ENCODE measurements around the gene ATN1. TPM values are rescaled to one million over a fixed set of nuclear protein-coding genes. Genes with fewer than 3 reads are reported as not detected.

The ATN1 gene
- total RNA-seq, 2 experiments from 2014 or later: 33.9 to 34.6 TPM

DNA sequence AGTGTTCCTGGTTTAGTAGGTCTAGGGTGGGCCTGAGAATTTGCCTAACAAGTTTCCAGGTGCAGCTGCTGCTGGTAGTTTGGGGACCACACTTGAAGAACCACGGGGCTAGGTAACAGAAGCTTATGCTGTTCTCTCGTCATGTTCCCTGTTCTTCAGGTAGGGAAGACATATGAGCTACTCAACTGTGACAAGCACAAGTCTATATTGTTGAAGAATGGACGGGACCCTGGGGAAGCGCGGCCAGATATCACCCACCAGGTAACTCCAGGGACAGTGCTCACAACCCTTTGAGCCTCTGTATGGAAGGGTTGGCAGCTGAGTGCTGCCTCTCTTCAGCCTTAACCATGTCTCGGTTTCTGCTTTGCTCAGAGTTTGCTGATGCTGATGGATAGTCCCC, 46.4 kb downstream of the ATN1 start:
- DNase-seq: no peak
- Mint-ChIP-seq H3K4me1 (peaks cover 47% of the 10 kb centered on the region), H3K9me3 (no peaks in the 10 kb centered on the region), H3K27ac (no peak overlapping the region), H3K27me3 (no peaks in the 10 kb centered on the region), H3K36me3 (ENCODE audit: low read depth) (peaks cover 72% of the 10 kb centered on the region), H3K4me3 (no peak overlapping the region)
- CTCF ChIA-PET: interaction anchor here (1.3 to 1.8 kb wide), 3 partner anchors 9 to 139 kb away, joined by 3 to 6 read pairs (median 5); no protein-coding TSS in a partner anchor
- POLR2A ChIA-PET: interaction anchor here (1.2 to 2.0 kb wide), 6 partner anchors 10 to 134 kb away, joined by 3 to 16 read pairs (median 5); partner anchors contain the start of genes C12orf57 and RNU7-1

DNA sequence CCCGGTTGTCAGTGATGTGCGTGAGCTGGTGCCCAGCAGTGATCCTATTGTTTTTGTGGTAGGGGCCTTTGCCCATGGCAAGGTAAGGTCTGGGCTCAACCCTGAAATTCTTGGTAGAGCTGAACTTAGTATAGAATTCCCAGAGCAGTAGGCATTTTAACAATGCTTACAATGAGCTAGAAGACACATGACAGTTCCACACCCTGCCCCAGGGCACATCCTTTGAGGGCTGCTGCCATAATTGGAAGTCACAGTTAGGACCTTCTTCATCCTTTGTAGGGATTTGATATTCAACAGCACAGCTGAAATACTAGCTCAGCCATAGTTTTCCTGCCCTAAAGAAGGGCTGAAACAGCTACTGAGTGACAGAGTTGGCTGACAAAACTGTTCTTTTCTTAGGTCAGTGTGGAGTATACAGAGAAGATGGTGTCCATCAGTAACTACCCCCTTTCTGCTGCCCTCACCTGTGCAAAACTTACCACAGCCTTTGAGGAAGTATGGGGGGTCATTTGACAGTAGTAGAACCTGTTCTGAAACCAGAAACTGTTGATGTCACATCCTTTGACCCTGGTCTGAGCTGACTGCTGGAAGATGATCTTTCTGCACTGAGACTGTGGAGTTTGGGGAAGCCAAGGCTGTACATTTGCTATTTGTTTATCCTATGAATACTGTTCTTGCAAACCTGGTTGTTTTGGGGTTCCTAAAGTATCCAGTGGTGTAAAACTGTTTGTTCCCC, 47.7 kb downstream of the ATN1 start:
- H3K36me3 Mint-ChIP-seq (ENCODE audit: low read depth): peaks cover 69% of the 10 kb centered on the region
- H3K27ac Mint-ChIP-seq: no peak overlapping the region
- CTCF ChIA-PET: interaction anchor here (0.6 to 1.8 kb wide), 7 partner anchors 11 to 665 kb away, joined by 3 to 6 read pairs (median 3); partner anchors contain the start of genes ENO2 and LPCAT3

DNA sequence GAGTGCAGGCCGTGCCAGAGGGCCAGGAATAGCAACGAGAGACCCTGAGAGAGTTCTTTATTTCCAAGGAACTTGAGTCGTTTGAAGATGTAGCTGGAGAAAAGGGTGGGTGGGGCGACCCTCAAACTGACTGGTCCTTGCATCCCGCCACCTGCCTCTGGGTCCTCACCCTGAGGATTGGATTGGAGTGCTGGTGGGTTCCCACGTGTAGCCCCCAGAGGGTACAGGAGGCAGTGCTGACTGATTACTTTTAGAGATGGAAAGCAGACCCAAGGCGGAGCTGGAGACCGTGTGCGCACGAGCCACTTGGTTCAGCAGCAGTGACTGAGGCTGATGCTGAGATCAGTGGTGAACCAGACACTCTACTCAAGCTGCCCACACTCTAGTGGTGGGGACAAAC, 49.9 kb downstream of the ATN1 start:
- ChIA-PET POLR2A (interaction anchor here (0.7 to 2.3 kb wide), 3 partner anchors 11 to 34 kb away, joined by 3 to 8 read pairs (median 4); partner anchors contain the start of genes C12orf57 and RNU7-1), CTCF (interaction anchor here (0.8 kb wide), 1 partner anchor 33 kb away, joined by 3 read pairs; the partner anchor contains the start of gene C12orf57)
- Mint-ChIP-seq H3K4me3 (no peak overlapping the region), H3K27me3 (no peaks in the 10 kb centered on the region), H3K27ac (no peak overlapping the region), H3K9me3 (no peaks in the 10 kb centered on the region), H3K36me3 (ENCODE audit: low read depth) (peaks cover 75% of the 10 kb centered on the region), H3K4me1 (peaks cover 25% of the 10 kb centered on the region)
- no peak for DNase-seq

More for the DNA sequence above, 47.7 kb downstream of the ATN1 start:
- POLR2A ChIA-PET: interaction anchor here (1.1 to 2.0 kb wide), 6 partner anchors 11 to 133 kb away, joined by 3 to 16 read pairs (median 5); partner anchors contain the start of genes C12orf57 and RNU7-1
- DNase-seq: no peak
- Mint-ChIP-seq H3K4me3 (no peak overlapping the region), H3K9me3 (no peaks in the 10 kb centered on the region), H3K27me3 (no peaks in the 10 kb centered on the region), H3K4me1 (peaks cover 42% of the 10 kb centered on the region)

DNA sequence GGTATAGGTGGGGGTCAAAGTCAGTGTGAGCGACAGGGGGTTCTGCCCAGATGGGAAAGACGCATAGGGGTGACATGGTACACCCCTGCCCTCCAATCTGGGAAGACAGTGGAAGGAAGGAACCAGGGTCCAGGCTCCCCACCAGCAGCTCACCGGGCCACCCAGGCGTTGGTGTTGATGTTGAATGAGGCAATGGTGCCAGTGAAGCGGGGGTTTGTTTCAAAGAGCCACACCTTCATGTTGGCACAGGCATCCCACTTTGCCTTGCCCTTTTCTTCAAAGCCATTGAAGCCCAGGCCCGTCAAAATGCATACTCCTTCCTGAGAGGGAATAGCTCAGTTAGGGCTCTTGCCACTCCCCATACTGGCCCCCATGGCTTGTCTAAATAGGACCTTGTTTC, 50.4 kb downstream of the ATN1 start:
- CTCF ChIA-PET: interaction anchor here (0.8 kb wide), 1 partner anchor 34 kb away, joined by 3 read pairs; the partner anchor contains the start of gene C12orf57
- H3K4me1 Mint-ChIP-seq: peaks cover 21% of the 10 kb centered on the region

DNA sequence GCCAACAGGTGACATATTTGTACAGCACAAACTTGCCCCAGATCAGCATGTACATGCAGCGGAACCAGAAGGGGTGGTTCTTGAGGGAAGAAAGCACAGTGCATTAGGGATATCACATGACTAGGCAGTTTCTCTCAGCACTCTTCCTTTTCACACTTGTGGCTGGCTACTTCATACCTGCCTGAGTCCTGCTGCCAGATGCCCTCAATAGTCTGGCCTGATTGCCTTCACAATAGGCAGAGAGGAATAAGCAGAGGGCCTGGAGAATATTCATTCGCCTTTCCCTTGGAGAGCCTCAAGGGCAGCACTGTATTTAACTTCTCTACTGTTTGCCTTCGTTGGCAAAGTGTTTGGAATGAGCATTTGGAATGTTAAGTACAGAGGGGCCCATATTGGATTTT, 50.9 kb downstream of the ATN1 start:
- ChIA-PET POLR2A (no interaction called here), CTCF (no interaction called here)
- Mint-ChIP-seq H3K27ac (no peak overlapping the region), H3K4me3 (no peak overlapping the region), H3K9me3 (no peaks in the 10 kb centered on the region), H3K36me3 (ENCODE audit: low read depth) (peaks cover 76% of the 10 kb centered on the region), H3K4me1 (peaks cover 18% of the 10 kb centered on the region), H3K27me3 (no peaks in the 10 kb centered on the region)
- no peak for DNase-seq

More for the DNA sequence above, 50.4 kb downstream of the ATN1 start:
- no peak for DNase-seq
- H3K27ac Mint-ChIP-seq: no peak overlapping the region
- POLR2A ChIA-PET: interaction anchor here (0.7 to 2.3 kb wide), 3 partner anchors 12 to 34 kb away, joined by 3 to 8 read pairs (median 4); partner anchors contain the start of genes C12orf57 and RNU7-1
- H3K36me3 Mint-ChIP-seq (ENCODE audit: low read depth): peaks cover 74% of the 10 kb centered on the region
- no peaks in the 10 kb centered on the region for H3K9me3 Mint-ChIP-seq
- no peak overlapping the region for H3K4me3 Mint-ChIP-seq
- no peaks in the 10 kb centered on the region for H3K27me3 Mint-ChIP-seq

DNA sequence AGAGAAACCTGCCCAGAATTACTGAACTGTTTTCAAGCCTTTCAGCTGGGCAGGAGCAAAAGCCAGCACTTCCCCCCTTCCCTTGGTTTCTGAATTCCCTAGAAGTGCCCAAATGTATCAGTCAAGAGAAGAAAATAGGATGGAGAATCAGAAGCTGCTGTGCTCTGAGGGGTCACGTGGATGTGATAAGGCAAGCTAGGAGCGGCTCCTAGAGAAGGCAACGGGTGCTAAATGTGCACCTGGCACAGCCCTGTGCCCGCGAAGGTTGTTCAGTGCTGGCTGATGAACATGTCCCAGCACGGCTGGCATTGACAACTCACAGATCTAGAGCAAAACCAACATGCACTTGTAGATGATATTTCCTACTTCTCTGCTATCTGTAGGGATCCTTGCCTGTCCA, 51.3 kb downstream of the ATN1 start:
- POLR2A ChIA-PET: no interaction called here
- Mint-ChIP-seq H3K4me1 (peaks cover 14% of the 10 kb centered on the region), H3K27me3 (no peaks in the 10 kb centered on the region), H3K4me3 (no peak overlapping the region), H3K9me3 (no peaks in the 10 kb centered on the region), H3K27ac (no peak overlapping the region), H3K36me3 (ENCODE audit: low read depth) (peaks cover 72% of the 10 kb centered on the region)
- CTCF ChIA-PET: no interaction called here
- no peak for DNase-seq

DNA sequence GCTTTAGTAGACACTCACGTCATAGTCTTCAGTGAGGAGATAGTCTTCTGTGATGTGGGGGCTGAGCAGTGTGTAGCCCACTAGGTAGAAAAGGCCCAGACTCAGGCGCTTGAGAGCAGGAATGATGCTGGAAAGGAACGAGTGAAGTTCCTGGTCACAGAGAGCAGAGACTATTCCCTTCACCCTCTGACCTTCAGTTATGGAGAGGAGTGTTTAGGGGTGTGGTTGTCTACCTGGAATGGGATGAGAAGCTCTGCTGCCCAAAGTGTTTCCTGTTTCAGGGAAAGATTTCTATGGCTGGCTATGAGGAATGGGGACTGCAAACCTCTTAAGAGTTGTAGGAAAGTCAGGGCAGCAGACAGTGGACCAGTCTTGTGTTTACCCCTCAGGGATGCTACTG, 51.7 kb downstream of the ATN1 start:
- Mint-ChIP-seq H3K4me1 (peaks cover 12% of the 10 kb centered on the region), H3K27ac (no peak overlapping the region), H3K27me3 (no peaks in the 10 kb centered on the region), H3K9me3 (no peaks in the 10 kb centered on the region), H3K4me3 (no peak overlapping the region), H3K36me3 (ENCODE audit: low read depth) (peaks cover 71% of the 10 kb centered on the region)
- ChIA-PET CTCF (no interaction called here), POLR2A (no interaction called here)
- DNase-seq: no peak

DNA sequence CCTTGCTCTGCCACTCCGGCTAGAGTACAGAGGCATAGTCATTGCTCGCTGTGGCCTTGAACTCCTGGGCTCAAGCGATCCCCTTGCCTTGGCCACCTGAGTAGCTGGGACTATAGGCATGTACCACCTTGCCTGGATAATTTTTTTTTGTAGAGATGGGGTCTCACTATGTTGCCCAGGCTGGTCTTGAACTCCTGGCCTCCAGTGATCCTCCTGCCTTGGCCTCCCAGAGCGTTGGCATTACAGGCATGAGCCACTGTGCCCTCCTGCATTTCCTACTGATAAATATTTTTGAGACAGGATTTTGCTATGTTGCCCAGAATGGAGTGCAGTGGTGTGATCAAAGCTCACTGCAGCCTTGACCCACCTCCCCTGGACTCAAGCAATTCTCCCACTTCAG, 52.3 kb downstream of the ATN1 start:
- no peaks in the 10 kb centered on the region for H3K9me3 Mint-ChIP-seq
- peaks cover 9% of the 10 kb centered on the region for H3K4me1 Mint-ChIP-seq
- DNase-seq: no peak
- no peak overlapping the region for H3K4me3 Mint-ChIP-seq
- H3K27me3 Mint-ChIP-seq: no peaks in the 10 kb centered on the region
- peaks cover 68% of the 10 kb centered on the region for H3K36me3 Mint-ChIP-seq (ENCODE audit: low read depth)
- CTCF ChIA-PET: interaction anchor here (0.7 kb wide), 1 partner anchor 95 kb away, joined by 4 read pairs; no protein-coding TSS in a partner anchor
- H3K27ac Mint-ChIP-seq: no peak overlapping the region
- POLR2A ChIA-PET: no interaction called here

DNA sequence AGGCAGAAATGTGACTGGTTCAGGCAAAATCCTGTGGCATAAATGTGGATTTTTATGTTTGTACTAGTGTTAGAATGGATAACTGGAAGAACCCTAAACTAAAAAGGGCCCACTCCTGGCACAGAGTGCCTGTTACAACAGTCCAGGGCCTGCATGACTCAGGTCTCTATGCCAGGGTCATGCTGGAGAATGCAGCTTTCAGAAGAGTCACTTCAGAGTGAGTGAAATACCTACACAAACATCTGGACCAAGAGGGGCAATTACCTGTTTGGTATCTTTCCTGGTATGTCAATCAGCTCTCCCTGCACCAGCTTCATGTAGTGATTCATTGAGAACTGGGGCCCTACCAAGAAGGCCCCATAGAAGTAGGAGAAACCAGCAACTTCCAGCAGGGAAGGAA, 53.0 kb downstream of the ATN1 start:
- peaks cover 62% of the 10 kb centered on the region for H3K36me3 Mint-ChIP-seq (ENCODE audit: low read depth)

DNA sequence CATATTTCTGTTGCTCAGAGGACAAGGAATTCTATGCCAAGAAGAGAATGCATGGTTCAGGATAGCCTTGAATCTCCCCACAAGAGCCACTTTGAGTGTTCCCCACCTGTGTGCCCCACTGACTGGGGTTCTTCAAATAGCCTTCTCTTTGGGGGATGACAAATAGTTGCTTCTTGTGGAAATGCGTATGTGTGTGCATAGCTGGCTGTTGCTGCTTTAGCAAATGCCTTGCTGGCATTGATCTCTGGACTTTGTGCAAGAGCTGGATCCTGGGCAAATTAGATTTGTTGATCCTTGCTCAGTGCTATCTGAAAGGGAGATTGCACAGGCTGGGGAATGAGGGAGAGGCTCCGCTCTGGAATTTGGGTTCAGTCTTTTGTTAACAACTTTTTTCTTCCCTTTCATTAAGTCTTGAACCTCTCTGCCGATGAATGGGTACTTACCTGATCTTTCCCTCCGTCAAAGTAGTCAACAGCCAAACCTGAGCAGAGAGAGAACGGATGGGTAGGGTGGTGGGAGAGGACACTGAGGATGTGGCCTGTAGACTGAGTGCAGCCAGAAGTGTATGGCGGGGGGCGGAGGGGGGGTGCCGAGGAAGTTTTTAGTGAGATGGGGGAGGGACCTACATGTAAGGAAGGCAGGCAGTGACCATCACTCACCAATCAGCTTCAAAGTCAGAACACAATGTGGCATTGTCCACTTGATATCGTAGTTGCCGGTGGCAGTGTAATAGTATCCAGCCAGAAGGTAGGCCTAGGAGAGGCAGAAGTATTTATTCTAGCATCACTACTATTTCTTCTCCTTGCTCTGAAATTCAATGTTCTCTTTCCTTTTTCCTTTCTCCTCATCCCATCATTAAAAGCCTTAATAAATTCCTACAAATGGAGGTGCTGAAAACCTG, 53.6 kb downstream of the ATN1 start:
- no peak for DNase-seq
- Mint-ChIP-seq H3K4me3 (no peak overlapping the region), H3K27ac (no peak overlapping the region), H3K36me3 (ENCODE audit: low read depth) (peaks cover 56% of the 10 kb centered on the region), H3K4me1 (no peaks in the 10 kb centered on the region), H3K9me3 (no peaks in the 10 kb centered on the region), H3K27me3 (no peaks in the 10 kb centered on the region)
- ChIA-PET CTCF (interaction anchor here (1.2 kb wide), 1 partner anchor 9 kb away, joined by 3 read pairs; no protein-coding TSS in a partner anchor), POLR2A (no interaction called here)

More for the DNA sequence above, 53.0 kb downstream of the ATN1 start:
- Mint-ChIP-seq H3K27me3 (no peaks in the 10 kb centered on the region), H3K9me3 (no peaks in the 10 kb centered on the region), H3K4me1 (peaks cover 4% of the 10 kb centered on the region), H3K27ac (no peak overlapping the region), H3K4me3 (no peak overlapping the region)
- DNase-seq: no peak
- ChIA-PET CTCF (interaction anchor here (1.2 kb wide), 1 partner anchor 8 kb away, joined by 3 read pairs; no protein-coding TSS in a partner anchor), POLR2A (no interaction called here)

DNA sequence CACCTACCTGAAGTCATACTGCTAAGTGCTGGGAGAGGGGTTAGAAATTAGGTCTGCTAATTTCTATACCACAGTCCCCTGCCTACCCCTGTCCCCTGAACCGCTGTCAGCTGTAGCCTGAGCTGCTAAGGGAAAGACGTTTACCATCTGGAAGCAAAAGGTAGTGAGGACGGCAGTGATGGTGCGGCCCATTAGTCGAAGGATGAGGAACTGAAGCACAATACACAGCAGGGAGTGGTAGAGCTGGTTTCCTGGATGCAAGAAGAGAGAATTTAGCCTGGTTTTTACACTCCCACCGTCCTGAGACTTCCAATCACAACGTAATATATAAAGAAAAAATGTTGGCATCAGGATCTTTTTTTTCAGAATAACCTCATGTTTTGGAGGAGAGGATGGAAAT, 54.8 kb downstream of the ATN1 start:
- ChIA-PET CTCF (no interaction called here), POLR2A (interaction anchor here (0.8 kb wide), 3 partner anchors 21 to 126 kb away, joined by 3 read pairs; partner anchors contain the start of gene C12orf57)
- H3K27ac Mint-ChIP-seq: no peak overlapping the region
- H3K36me3 Mint-ChIP-seq (ENCODE audit: low read depth): peaks cover 51% of the 10 kb centered on the region
- no peak overlapping the region for H3K4me3 Mint-ChIP-seq
- H3K27me3 Mint-ChIP-seq: no peaks in the 10 kb centered on the region
- no peaks in the 10 kb centered on the region for H3K4me1 Mint-ChIP-seq
- DNase-seq: no peak
- no peaks in the 10 kb centered on the region for H3K9me3 Mint-ChIP-seq

DNA sequence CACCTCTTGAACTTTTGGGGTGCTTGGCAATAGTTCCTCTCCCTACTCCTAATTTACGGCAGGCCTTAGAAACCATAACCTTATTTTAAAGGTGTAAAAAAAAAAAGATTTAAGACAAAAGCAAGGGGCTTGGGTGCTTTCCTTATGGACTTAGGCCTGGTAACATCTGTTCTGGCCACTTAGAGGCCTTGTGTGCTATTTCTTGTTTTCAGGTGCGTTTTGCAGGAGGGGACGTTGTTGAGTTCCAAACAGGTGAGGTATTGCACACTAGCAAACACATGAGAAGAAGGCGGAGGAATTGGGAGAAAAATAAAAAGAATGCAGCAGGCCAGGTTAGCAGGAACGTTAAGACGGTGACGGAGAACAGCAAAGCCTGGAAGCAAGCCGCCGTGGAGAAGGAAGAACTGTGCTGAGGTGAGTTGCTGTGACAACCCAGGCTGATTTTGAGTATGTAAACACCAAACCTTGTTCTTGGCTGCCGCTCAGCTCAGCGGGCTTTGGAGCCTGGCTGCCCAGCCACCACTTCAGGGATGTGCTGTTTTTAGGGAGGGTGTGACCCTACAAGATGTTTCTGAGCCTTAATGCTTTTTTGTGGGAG, 60.3 kb downstream of the ATN1 start:
- H3K27ac Mint-ChIP-seq: no peak overlapping the region

More for the DNA sequence above, 60.3 kb downstream of the ATN1 start:
- CTCF ChIA-PET: no interaction called here
- no peaks in the 10 kb centered on the region for H3K9me3 Mint-ChIP-seq
- no peaks in the 10 kb centered on the region for H3K27me3 Mint-ChIP-seq
- peaks cover 26% of the 10 kb centered on the region for H3K36me3 Mint-ChIP-seq (ENCODE audit: low read depth)
- H3K4me3 Mint-ChIP-seq: no peak overlapping the region
- H3K4me1 Mint-ChIP-seq: no peaks in the 10 kb centered on the region
- no peak for DNase-seq
- POLR2A ChIA-PET: no interaction called here

All from activated CD4-positive, alpha-beta memory T cell treated with anti-CD3 and anti-CD28 coated beads, Interleukin-2, amount 10 ng/mL, durations not matched to agents 7 days and 5 days (primary cell).